Stimulated activated CD8-positive, alpha-beta memory T cell treated with anti-CD3 and anti-CD28 coated beads, Interleukin-15, amount 100 ng/mL, for 4 hours (primary cell): ENCODE measurements around the gene HDGFL3.
"Not testable (repeated sequence)": the region's sequence is repeated elsewhere in the genome, so short reads cannot be mapped to it uniquely, and the experiment has no call there.

Experiments used
- DNase-seq, 2 donors: peaks; one replicate each; pipeline ENCODE4 v3.0.0-alpha.2; 2020; ENCODE audit warnings: low read depth in 2 of 2

Gene HDGFL3

DNA sequence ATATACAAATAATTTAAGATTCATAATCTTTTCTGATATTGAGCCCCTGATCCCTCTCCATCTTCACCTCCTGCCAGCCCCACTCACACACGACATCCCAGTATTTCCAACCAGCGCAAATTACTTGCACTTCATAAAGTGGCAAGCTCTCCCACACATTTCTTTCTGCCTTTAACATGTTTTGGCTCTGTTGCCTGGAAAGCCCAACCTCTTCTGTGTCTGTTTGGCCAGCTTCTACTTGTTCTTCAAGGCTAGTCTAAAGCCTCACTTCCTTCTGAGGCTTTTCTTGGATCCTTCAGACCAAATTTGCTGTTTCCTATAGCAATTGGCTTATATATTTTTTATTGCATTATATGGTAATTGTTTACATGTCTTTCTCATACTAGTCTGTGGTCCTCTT lies 105.3 kb downstream of the HDGFL3 start:
- DNase-seq = no peak

- DNase-seq = no peak
Observed at GRCh38 chr15:83100097-83100646, 107.5 kb downstream of the HDGFL3 start.

DNA sequence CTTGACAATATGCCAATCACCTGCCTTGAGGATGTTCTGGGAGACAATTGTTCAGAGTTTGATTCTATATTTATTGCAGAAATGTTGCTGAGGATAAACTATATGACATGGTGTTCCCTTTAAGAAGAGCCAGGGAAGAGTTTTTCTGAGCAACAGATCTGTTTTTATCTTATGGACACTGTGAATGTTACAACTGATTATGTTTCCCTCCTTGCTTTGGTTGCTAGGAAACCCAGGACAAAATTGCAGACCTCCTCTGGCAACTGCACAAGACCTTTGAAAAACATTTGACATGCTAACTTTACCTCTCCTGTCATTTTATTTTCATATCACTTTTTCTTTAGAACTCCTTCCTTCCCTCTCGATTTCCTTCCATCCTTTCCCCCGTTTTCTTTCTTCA lies 108.3 kb downstream of the HDGFL3 start:
- no peak for DNase-seq

GRCh38 chr15:83098079-83098478 lies 109.5 kb downstream of the HDGFL3 start:
- no peak for DNase-seq

DNA sequence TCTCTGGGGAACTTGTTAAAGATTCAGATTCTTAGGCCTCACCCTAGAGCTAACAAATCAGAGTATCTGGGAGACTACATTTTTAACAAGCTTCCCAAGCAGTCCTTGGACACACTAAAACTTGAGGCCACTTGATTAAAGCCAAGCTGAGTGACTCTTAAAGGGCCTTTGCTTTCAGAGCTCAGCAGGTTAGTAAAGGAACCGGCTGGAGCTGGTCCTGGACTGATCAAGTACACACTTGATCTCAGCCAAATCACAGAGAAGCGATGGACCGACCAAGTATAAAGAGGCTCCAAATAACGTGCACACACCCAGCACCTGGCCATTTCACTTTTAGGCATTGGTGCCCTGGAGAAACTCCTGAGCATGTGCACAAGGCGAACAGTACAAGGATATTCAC lies 113.0 kb downstream of the HDGFL3 start:
- DNase-seq = no peak

DNA sequence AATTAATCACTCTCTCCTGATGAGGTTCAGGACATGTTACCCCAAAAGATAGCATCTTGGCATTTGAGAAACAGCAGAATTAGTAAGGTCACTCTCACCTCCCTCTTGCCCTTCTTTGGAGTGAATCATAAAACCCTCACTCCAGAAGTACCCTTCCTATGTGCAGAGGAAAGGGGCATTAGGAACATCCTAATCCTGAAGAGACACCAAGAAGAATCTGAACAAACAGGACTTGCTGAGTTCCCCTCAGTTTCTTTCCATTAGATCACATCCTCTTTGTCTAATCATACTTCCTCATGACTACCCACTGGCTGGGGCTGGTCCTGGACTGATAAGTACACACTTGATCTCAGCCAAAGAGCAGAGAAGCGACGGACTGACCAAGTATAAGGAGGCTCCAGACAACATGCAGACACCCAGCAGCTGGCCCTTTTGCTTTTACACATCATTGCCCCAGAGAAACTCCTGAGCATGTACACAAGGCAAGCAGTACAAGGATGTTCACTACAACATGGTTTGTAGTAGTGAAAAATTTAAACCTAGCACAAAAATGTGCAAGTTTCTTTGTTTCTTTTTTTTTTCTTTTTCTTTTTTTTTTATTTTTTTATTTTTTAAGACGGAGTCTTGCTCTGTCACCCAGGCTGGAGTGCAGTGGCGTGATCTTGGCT lies 115.2 kb downstream of the HDGFL3 start:
- no peak for DNase-seq

GRCh38 chr15:83091965-83092308 lies 115.7 kb downstream of the HDGFL3 start:
- DNase-seq = not testable (repeated sequence)

DNA sequence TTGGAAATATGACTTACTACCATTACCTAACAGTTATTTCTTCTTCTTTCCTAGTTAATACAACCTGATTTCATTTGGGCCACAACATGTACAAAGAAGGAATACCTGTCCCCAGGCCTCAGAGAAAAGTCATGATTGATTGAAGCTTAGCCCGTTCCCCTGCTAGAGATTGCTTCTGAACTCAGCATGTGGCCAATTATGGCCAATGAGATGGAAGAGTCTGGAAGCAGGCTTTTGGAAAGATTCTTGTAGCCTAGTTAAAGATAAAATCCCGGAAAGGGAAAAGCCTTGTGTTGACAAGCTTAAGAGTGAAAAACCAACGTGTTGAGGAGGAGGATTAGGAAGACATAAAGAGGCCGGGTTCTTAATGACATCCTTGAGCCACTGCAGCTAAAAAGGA lies 117.2 kb downstream of the HDGFL3 start:
- DNase-seq = no peak

DNA sequence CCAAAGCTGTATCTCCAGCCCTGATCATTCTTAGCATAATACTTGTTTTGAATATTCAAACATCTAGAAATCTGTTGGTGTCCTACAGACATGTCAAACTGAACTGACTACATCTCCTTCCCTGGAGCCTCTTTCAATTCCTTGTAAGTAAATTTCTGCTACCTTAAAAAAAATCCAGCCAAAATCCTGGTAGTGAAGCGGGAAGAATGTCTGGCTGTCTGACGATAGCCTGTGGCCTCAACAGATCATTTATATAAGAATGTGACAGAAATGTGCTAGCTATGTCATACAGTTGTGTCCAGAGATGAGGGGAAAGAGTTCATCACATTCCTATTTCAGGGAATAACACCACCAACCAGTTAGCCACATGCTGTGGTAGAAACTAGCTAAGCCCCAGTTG lies 118.7 kb downstream of the HDGFL3 start:
- DNase-seq = no peak

GRCh38 chr15:83087576-83087975 lies 120.0 kb downstream of the HDGFL3 start:
- DNase-seq = no peak

DNA sequence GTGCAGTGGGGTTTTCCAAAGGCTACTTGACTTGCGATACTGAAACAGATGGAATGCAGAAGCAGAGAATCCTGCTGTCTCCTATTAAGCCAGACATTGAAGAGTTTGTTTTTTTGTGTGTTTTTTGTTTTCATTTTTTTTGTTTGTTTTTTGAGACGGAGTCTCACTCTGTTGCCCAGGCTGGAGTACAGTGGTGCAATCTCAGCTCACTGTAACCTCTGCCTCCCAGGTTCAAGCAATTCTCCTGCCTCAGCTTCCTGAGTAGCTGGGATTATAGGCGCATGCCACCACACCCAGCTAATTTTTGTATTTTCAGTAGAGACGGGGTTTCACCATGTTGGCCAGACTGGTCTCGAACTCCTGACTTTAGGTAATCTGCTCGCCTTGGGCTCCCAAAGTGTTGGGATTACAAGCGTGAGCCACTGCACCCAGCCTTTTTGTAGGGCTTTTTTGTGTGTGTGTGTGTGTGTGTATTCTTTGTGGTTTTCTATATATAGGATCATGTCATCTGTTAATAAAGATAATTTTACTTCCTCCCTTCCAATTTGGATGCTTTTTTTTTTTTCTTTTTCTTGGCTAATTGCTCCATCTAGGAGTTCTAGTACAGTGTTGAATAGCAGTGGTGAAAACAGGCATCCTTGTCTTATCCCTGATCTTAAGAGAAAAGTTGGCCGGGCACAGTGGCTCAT lies 121.6 kb downstream of the HDGFL3 start:
- not testable (repeated sequence) for DNase-seq

- DNase-seq = not testable (repeated sequence)
Observed at GRCh38 chr15:83085461-83085860, 122.2 kb downstream of the HDGFL3 start.

DNA sequence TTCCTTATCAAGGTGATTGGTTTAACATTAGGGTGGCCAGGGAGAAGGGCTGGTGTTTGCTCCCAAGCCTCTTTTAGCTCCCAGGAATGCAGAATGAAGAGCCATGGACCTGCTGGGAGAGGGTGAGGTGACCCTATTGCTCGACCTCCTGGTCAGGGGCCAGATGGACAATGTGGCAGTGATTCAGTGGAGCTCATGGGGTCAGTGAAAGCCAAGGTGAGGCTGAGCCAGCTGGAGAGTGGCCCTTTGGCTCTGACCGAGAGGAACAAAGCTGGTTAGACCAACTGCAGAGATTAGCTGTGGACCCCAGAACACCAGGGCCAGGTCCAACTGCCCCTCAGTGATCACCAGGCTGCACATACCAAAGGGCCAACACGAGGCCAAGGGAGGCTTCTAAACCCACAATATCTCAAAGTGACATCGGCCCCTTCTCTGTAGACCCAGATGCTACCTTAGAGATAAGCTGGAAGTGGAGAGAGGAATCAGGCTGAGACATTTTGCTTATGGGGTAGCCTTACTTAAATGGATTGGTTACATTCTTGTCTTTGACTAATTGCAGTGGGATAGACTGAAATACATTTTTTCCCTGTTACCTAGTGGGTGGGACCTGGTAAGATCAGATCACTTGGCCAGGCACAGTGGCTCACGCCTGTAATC lies 124.8 kb downstream of the HDGFL3 start:
- no peak for DNase-seq

- DNase-seq = no peak
Observed at GRCh38 chr15:83081256-83082014, 126.2 kb downstream of the HDGFL3 start.

GRCh38 chr15:83078712-83079111 lies 128.9 kb downstream of the HDGFL3 start:
- DNase-seq = no peak
